Measurements from ENCODE around the gene HLA-G.
"Not testable (repeated sequence)": the region's sequence is repeated elsewhere in the genome, so short reads cannot be mapped to it uniquely, and the experiment has no call there.

Gene HLA-G

DNA sequence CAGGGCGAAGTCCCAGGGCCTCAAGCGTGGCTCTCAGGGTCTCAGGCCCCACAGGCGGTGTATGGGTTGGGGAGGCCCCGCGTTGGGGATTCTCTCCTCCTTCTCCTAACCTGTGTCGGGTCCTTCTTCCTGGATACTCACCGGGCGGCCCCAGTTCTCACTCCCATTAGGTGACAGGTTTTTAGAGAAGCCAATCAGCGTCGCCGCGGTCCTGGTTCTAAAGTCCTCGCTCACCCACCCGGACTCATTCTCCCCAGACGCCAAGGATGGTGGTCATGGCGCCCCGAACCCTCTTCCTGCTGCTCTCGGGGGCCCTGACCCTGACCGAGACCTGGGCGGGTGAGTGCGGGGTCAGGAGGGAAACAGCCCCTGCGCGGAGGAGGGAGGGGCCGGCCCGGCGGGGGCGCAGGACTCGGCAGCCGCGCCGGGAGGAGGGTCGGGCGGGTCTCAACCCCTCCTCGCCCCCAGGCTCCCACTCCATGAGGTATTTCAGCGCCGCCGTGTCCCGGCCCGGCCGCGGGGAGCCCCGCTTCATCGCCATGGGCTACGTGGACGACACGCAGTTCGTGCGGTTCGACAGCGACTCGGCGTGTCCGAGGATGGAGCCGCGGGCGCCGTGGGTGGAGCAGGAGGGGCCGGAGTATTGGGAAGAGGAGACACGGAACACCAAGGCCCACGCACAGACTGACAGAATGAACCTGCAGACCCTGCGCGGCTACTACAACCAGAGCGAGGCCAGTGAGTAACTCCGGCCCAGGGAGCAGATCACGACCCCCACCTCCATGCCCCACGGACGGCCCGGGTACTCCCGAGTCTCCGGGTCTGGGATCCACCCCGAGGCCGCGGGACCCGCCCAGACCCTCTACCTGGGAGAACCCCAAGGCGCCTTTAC lies at the start of gene HLA-G:
Gene HLA-G (plus strand): TSS at position 247 of the 892 bp plus-strand sequence. CDS start 20 bp downstream, at position 267.
- DNase-seq, result no peak

DNA sequence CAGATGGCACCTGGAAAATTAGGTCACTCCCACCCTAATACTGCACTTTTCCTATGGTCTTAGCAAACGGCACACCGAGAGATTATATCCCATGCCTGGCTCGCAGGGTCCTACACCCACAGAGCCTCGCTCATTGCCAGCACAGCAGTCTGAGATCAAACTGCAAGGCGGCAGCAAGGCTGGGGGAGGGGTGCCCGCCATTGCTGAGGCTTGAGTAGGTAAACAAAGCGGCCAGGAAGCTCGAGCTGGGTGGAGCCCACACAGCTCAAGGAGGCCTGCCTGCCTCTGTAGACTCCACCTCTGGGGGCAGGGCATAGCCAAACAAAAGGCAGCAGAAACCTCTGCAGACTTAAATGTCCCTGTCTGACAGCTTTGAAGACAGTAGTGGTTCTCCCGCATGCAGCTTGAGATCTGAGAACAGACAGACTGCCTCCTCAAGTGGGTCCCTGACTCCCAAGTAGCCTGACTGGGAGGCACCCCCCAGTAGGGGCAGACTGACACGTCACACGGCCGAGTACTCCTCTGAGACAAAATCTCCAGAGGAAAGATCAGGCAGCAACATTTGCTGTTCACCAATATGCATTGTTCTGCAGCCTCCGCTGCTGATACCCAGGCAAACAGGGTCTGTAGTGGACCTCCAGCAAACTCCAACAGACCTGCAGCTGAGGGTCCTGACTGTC lies 47.5 kb upstream of the HLA-G start:
- not testable (repeated sequence) for DNase-seq

DNA sequence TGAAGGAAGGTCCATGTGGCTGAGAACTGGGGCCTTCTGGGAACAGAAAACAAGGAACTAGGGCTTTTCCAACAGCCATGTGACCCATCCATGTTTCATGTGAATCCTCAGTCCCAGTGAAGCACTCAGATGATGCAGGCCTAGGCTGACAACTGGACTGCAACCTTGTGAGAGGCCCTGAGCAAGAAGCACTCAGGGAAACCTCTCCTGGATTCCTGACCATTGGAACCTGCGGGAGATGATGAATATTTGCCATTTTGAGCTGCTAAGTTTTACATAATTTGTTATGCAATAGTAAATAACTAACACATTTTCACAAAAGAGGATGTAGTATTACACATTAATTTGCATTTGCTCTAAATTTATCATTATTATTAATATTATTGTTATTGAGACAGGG lies 38.4 kb upstream of the HLA-G start:
- no peak for DNase-seq

DNA sequence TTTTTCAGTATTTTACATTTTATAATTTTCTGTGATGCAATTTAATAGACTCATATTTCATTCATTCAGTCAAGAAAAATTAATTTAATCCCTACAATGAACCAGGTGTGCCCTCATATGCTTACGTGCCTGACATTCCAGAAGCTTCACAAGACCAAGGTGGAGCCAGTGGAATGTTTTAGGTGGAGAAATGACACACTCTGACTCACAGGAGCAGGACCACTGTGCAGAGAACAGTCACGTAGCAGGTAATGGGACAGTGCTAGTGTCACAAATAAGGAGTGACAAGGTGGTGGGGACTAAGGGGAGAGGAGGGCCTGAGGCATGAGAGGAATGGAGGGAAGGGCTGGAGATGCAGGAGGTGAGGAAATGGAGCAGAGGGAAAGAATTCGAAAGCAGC lies 37.0 kb upstream of the HLA-G start:
- DNase-seq, result no peak

DNA sequence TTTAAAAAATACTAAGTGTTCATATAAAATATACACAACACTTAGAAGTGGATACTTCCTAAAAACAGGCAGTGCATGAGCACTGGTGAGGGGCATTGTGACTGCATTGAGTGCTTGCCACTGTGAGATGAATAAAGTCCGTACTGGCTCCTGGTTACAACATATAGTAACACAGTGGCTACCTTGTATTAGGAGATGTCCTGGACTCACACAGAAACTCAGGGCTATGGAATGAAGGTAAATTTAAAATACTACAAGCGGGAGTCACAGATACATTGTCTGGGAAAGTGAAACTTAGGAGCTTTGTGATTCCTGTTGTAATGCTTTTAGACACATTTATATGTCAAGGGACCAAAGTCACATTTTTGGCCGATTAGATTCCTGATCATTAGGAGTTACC lies 36.5 kb upstream of the HLA-G start:
- no peak for DNase-seq

DNA sequence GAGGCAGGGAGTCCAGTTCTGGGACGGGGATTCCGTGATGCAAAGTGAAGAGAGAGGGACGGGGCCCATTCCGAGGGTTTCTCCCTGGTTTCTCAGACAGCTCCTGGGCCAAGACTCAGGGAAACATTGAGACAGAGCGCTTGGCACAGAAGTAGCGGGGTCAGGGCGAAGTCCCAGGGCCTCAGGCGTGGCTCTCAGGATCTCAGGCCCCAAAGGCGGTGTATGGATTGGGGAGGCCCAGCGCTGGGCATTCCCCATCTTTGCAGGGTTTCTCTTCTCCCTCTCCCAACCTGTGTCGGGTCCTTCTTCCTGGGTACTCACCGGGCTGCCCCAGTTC lies 35.9 kb upstream of the HLA-G start:
- DNase-seq, result no peak

DNA sequence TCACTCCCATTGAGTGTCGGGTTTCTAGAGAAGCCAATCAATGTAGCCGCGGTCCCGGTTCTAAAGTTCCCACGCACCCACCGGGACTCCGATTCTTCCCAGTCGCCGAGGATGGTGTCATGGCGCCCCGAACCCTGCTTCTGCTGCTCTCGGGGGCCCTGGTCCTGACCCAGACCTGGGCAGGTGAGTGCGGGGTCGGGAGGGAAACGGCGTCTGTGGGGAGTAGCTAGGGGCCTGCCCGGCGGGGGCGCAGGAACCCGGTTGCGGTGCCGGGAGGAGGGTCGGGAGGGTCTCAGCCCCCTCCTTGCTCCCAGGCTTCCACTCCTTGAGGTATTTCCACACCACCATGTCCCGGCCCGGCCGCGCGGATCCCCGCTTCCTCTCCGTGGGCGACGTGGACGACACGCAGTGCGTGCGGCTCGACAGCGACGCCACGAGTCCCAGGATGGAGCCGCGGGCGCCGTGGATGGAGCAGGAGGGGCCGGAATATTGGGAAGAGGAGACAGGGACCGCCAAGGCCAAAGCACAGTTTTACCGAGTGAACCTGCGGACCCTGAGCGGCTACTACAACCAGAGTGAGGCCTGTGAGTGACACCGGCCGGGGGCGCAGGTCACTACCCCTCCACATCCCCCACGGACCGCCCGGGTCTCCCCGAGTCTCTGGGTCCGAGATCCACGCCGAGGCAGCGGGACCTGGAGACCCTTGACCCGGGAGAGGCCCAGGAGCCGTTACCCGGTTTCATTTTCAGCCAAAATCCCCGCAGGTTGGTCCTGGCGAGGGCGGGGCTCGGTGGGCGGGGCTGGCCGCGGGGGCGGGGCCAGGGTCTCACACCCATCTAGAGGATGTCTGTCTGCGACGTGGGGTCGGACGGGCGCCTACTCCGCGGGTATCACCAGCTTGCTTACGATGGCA lies 35.2 kb upstream of the HLA-G start:
- DNase-seq, result no peak

DNA sequence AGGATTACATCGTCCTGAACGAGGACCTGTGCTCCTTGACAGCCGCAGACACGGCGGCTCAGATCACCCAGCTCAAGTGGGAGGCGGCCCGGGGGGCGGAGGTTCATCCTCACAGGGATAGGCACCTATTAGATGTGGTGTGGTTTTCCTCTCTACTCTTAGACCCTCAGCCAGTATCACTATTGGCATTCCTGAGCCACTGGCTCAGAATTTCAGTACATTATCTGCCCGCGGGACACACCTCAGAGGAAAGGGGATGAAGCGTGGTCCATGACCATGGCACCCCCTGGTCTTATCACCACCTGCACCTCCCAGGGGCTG lies 34.6 kb upstream of the HLA-G start:
- no peak for DNase-seq

DNA sequence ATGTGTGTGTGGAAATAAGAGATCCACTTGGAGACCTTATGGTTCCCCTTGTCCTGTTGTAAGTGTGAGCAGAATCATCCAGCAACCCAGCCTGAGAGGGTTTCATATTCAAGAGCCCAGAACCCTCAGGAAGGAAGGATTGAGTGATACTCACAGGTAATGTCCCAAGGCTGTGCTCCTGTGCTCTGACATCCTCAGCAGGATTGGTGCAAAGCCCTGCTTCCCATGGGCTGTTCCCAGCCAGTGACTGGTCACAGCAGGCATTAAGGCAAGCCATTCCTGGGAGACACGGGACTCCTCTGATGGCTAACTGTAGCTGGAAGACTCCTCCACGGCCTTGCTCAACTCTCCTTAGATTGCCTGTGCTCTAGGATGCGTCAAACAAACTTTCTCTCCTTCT lies 33.8 kb upstream of the HLA-G start:
- DNase-seq, result no peak

DNA sequence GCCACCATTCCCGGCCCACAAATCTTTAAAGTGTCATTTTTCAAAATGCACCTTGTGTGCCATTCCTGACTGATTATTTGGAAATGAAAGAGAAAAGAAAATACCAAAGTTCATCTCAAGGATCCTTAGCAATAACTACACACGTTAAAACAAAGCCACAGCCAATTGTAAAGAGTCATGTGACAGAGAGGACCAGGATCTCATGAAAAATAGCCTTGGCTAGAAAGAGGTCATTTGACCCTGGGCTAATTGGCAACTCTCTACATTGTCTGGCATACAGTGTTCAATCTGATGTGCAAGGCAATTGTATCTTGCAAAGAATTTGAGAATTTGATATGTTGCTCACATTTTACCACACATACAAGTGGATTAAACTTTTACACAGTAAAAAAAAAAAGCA lies 31.6 kb upstream of the HLA-G start:
- DNase-seq, result no peak

DNA sequence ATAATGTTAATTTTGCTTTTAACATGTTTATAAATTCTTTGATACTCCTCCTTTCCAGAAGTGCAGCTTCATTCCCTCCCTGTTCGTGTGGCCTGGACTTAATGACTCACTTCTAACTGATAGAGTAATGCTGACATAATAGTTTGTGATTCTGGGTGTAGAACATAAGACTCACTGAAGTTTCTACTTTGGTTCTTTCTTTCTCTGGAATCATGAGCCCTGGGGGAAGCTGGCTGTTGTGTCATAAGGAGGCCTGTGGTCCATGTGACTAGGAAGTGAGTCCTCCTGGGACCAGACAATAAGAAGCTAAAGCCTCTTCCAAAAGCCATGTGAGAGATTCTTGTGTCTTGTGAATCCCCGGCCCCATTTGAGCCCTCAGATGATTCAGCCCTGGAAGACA lies 30.5 kb upstream of the HLA-G start:
- DNase-seq, result no peak

DNA sequence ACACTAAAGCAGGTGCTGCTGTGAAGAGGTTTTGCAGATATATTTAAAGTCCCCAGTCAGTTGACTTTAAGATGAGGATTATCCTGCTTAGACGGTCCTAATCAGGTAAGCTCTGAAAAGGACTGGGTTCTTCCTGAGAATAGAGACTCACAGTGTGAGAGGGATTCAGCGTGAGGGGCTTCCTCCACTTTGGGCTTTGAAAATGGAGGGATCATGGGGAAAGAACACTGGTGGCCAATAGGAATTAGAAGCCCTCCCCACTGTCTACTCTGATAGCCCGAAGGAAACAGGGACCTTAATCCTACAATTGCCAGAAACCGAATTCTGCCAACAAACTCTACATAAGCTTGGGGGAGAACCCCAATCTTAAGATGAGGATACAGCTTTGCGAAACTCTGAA lies 29.7 kb upstream of the HLA-G start:
- no peak for DNase-seq

DNA sequence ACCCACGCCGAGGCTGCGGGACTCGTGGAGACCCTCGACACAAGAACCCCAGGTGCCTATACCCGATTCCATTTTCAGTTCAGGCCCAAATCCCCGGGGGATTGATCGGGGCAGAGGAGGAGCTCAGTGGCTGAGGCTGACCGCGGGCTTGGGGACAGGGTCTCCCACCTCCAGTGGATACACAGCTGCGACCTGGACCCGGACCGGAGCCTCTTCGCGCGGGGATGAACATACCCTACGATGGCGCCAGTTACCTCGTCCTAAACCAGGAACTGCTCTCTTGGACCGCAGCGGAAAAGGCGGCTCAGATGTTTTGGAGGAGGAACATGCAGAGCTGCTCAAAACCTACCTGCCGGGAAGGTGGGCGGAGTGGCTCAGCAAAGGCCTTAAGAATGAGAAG lies 27.4 kb upstream of the HLA-G start:
- DNase-seq, result no peak

DNA sequence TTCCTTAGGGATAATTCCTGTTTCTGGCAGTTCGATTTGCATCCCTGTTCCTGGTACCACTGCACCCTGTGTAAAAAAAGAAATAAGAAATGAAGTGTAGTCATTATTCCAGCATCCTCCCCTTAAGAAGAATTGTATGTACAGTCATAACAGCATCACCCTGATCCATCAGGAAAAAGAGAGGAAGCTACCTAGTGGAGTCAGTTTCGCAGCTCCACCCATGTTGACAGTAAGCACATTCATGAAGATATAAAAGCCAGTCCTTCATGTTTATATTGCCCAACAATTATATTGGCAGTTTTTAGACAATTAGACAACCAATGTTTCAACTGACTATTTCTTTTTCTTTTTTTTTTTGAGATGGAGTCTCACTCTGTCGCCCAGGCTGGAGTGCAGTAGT lies 21.2 kb upstream of the HLA-G start:
- DNase-seq, result no peak

DNA sequence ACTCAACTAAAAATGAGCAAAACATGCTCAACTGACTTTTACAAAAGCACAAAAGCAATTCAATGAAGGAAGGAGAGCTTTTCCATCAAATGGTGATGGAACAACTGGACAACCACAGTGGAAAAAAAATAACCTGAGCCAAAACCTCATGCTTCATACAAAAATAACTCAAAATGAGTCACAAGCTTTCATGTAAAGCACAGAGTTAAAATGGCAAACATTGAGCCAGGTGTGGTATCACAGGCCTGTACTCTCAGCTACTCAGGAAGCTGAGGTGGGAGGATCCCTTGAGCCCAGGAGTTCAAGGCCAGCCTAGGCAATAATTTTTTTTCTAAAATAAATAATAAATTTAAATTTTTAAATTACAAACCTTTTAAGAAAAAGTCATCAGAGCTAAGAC lies 18.4 kb upstream of the HLA-G start:
- no peak for DNase-seq

DNA sequence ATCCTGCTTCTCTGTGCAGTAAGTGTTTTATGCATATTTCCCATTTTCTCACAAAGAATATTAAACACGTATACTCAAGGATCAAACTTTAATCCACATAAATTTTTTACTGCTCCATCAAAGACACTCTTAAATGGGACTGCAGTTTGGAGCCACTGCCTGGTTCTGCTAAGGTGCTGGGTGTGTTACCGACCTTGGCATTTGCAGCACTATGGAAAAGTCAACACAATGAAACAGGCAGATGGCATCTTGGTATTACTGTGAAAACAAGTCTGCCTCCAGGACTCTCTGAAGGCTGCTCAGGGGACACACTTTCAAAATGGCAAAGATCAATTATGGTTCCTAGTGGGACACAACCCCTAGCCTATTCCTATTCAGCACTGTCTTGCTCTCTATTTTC lies 17.3 kb upstream of the HLA-G start:
- DNase-seq, result no peak

DNA sequence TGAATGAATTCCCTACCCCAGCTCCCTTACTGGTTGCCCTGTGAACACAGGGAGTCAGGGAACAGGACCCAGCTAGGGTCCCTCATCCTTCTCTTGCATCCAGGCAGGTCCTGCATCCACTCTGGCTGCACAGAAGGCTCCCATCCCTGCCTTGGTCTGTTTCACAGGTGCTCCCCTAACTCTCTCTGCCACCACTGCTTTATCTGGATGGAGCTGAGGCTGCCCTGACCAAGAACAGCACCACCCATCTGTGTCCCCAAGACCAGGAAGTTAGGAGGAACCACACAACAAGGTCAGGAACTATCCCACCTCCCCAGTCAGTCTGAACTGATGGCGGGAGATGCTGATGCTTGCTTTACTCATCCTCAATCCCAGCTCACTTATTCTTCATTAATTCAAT lies 16.2 kb upstream of the HLA-G start:
- no peak for DNase-seq

DNA sequence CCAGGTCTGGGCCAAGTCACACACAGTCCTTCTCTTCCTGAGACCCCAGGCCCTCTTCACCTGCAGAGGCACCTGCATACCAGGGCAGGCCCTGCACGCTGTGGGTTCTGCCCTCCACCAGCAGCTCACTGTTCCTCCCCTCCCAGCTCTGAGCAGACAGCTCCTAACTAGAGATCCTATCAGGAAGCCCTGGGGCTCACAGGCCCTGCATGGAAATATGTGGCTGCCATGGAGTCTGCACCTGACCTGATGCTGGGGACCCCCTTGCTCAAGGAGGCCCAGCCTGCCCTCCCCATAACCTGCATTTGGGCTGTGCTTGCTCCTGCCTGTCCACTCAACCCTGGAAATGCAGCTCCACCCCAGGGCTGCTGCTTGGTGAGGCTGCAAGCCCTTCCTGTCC lies 14.6 kb upstream of the HLA-G start:
- DNase-seq, result no peak

DNA sequence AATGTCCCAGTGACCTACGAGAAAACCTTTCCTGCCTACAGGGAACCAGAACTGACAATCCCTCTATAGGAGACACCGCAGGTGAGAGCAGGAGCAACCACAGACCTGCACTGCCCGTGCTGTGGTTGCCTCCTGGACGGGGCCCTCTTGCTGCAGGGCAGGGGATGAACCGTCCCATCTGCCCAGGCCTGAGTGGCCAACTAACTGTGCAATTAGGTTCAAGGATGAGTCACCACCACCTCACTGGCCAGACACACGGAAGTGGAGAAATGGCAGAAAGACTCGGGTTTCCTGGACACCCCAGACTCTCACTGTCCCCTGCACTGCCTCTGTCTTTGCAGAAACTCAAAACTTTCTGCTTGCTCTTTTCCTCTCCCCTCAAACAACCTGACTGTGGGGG lies 13.8 kb upstream of the HLA-G start:
- DNase-seq, result no peak

DNA sequence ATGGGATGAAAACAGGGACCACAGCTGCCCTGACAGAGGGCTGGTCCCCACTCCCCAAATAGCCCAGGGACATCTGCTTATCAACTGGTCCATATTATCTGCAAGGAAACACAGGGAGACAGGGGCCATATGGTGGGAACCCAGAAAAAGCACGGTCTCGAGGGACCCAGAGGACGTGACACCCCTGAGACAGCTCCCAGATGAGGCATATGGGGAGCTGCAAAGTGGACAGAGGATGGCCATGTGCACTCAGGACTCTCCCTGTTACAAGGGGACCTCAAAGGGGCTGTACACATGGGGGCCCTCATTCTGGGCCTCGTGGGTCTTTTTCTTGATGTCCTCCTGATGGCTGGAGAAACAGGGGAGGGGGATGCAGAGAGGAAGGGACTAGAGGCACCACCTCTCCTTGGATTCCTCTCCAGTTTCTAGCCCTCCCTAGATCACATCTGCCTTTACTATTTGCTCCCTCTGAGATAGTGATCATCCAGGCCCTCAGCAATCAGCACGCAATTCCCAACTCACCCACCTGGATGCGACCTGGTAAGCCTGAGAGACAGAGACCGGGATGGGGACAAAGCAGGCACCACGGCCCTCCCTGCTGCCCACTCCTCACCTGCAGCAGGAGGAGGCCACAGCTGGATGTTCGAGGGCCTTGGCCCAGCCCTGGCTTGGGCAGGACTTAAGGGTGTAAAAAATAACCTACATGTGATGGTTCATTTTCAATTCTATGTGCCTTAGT lies 13.1 kb upstream of the HLA-G start:
- DNase-seq, result no peak

DNA sequence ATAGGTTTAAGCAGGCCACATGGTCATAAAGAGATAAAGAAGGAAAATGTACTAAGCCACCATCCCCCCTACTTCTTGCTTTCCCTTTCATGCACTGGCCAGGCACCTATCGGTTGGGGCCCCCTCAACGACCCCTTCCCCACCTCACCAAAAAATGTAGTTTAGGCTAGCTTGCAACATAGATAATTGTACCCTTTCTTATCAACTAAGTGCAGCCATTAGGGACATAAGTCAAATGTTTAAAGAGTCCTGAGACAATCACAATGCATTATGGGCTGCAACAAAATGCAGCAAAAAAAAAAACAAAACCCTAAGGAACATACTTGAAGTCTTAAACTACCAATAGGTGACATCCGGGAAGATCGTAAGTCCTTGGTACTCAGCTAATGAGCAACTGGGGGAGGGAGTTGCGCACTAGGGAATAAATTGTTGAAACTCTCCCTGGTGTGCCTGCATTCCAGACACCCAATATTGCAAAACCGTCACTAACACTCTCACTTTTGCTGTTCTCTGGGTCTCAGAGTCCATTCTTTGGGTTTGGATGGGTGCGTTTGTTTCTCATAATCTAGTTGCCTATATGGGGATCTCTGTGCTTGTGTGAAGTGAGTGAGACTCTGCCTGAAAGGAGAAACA lies 12.4 kb upstream of the HLA-G start:
- no peak for DNase-seq

DNA sequence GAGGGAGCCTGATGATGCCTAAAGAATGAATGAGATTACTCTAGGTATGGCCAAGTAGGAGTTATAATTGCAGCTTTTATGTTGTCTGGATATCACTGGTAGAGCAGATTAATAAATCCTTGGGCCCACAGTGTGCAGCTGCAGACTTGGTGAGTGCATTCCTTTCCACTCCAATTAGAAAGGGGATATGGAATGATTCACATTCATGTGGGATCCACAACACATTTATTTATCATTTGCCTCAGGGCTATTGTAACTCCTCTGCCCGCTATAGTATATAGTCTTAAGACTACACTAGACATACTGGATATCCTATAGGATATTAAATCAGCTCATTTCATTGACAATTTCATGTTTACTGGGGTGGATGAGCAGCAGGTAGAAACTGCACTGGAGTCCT lies 11.6 kb upstream of the HLA-G start:
- DNase-seq, result no peak

DNA sequence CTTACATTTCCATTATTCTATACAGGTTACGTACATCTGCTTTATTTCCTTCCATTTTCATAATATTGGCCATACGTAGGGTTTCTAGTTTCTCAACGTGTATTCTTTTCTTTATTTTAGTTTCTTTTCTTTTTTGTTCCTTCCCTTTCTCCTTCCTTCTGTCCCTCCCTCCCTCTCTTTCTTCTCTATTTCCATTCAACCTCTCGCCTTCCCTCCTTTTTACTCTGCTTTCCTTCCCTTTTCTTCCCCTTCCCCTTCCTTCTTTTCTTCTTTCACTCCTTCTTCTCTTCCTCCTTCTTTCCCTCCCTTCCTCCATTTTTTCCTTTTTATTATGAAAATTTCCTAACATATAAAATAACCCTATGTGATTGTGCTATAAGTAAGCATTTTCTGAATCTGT lies 8.7 kb upstream of the HLA-G start:
- DNase-seq, result no peak
